ENCODE measurements around the gene SFSWAP. TPM values are rescaled to one million over a fixed set of nuclear protein-coding genes. Genes with fewer than 3 reads are reported as not detected.

SFSWAP gene
- total RNA-seq = 12.7 and 14.4 TPM in 2 replicates

GRCh38 chr12:131710464-131711457 lies at the start of gene SFSWAP:
Gene SFSWAP, plus strand, starts transcription at chr12:131711090. Its CDS starts 140 bp downstream, at chr12:131711230.

GRCh38 chr12:131827961-131828534 lies 117.2 kb downstream of the SFSWAP start, which contains the start of gene MMP17:
Gene MMP17, plus strand, starts transcription at chr12:131828393. Its CDS starts 102 bp downstream, at chr12:131828495.

Other genes with a start within 250 kb of the SFSWAP start
- 19.7 and 65.2 TPM in 2 replicates for gene MMP17, start 117.3 kb downstream of the SFSWAP start, total RNA-seq
- gene ULK1, start 183.5 kb downstream of the SFSWAP start, total RNA-seq = 4.0 and 9.4 TPM in 2 replicates
- 20.0 and 23.9 TPM in 2 replicates for gene PUS1, start 218.2 kb downstream of the SFSWAP start, total RNA-seq
- gene EP400, start 238.9 kb downstream of the SFSWAP start, total RNA-seq = 5.0 and 6.1 TPM in 2 replicates